H9 (cell line): ENCODE measurements around the gene NAMPT. TPM values are rescaled to one million over a fixed set of nuclear protein-coding genes. Genes with fewer than 3 reads are reported as not detected.

Experiments used
- DNase-seq: peaks from one replicate; pipeline ENCODE4 v3.0.0-alpha.2; 2017
- H2AFZ ChIP-seq: one replicate; pipeline ENCODE4 v1.6.1; 2013; ENCODE audit warnings: mild to moderate bottlenecking, low read length, control low read depth, moderate library complexity
- H2AK5ac ChIP-seq: 2 replicates; pipeline ENCODE4 v1.6.1; 2013; ENCODE audit warnings: low read length, control low read depth, mixed read lengths; ENCODE audit not compliant: insufficient read length
- H2BK120ac ChIP-seq: one replicate; pipeline ENCODE4 v1.6.1; 2013; ENCODE audit warnings: low read depth, mild to moderate bottlenecking, low read length, control low read depth, inconsistent platforms; ENCODE audit not compliant: poor library complexity, severe bottlenecking
- H2BK12ac ChIP-seq: 2 replicates; pipeline ENCODE4 v1.6.1; 2013; ENCODE audit warnings: low read length, control low read depth, mixed read lengths, low read depth; ENCODE audit not compliant: insufficient read length
- H2BK15ac ChIP-seq: 2 replicates; pipeline ENCODE4 v1.6.1; 2013; ENCODE audit warnings: low read depth, low read length, control low read depth
- H2BK20ac ChIP-seq: one replicate; pipeline ENCODE4 v1.6.1; 2013; ENCODE audit warnings: low read depth, mild to moderate bottlenecking, low read length, control low read depth, inconsistent platforms; ENCODE audit not compliant: poor library complexity, severe bottlenecking
- H2BK5ac ChIP-seq: 2 replicates; pipeline ENCODE4 v1.6.1; 2013; ENCODE audit warnings: low read length, control low read depth, mixed read lengths; ENCODE audit not compliant: insufficient read length
- H3K14ac ChIP-seq: 2 replicates; pipeline ENCODE4 v1.6.1; 2013; ENCODE audit warnings: low read length, control low read depth; ENCODE audit not compliant: insufficient read depth
- H3K18ac ChIP-seq: 2 replicates; pipeline ENCODE4 v1.6.1; 2013; ENCODE audit warnings: low read depth, mild to moderate bottlenecking, mixed read lengths, low read length, control low read depth; ENCODE audit not compliant: insufficient read length
- H3K23ac ChIP-seq: 2 replicates; pipeline ENCODE4 v1.6.1; 2013; ENCODE audit warnings: low read length, control low read depth, mixed read lengths, low read depth; ENCODE audit not compliant: insufficient read length
- H3K23me2 ChIP-seq: 2 replicates; pipeline ENCODE4 v1.6.1; 2013; ENCODE audit warnings: low read depth, mild to moderate bottlenecking, mixed read lengths, low read length, control low read depth; ENCODE audit not compliant: insufficient read length, poor library complexity, severe bottlenecking
- H3K27ac ChIP-seq: 2 replicates; pipeline ENCODE4 v1.5.1; 2013; ENCODE audit warnings: low read length, control low read depth, mixed read lengths, low read depth; ENCODE audit not compliant: insufficient read length
- H3K27me3 ChIP-seq: 2 replicates; pipeline ENCODE4 v1.6.1; 2013; ENCODE audit warnings: low read length, control low read depth, inconsistent platforms; ENCODE audit not compliant: insufficient read depth
- H3K4ac ChIP-seq: 2 replicates; pipeline ENCODE4 v1.6.1; 2013; ENCODE audit warnings: low read depth, mild to moderate bottlenecking, control low read depth, inconsistent platforms, low read length, moderate library complexity
- H3K4me1 ChIP-seq: 2 replicates; pipeline ENCODE4 v1.6.1; 2013; ENCODE audit warnings: low read length, control low read depth, inconsistent platforms; ENCODE audit not compliant: insufficient read depth
- H3K4me2 ChIP-seq: 2 replicates; pipeline ENCODE4 v1.6.1; 2013; ENCODE audit warnings: low read length, control low read depth, mixed read lengths; ENCODE audit not compliant: insufficient read length, insufficient read depth
- H3K56ac ChIP-seq: 2 replicates; pipeline ENCODE4 v1.6.1; 2013; ENCODE audit warnings: low read depth, mild to moderate bottlenecking, mixed read lengths, low read length, control low read depth; ENCODE audit not compliant: insufficient read length
- H3K79me1 ChIP-seq: 2 replicates; pipeline ENCODE4 v1.6.1; 2013; ENCODE audit warnings: low read depth, mild to moderate bottlenecking, moderate library complexity, low read length, control low read depth, inconsistent platforms; ENCODE audit not compliant: insufficient read depth, poor library complexity, severe bottlenecking
- H3K79me2 ChIP-seq: 2 replicates; pipeline ENCODE4 v1.6.1; 2013; ENCODE audit warnings: low read length, control low read depth, inconsistent platforms; ENCODE audit not compliant: insufficient read depth
- H3K9ac ChIP-seq: 2 replicates; pipeline ENCODE4 v1.6.1; 2013; ENCODE audit warnings: low read length, control low read depth, mixed read lengths; ENCODE audit not compliant: insufficient read length; ENCODE audit errors: extremely low read depth
- H3K9me3 ChIP-seq: one replicate; pipeline ENCODE4 v1.6.1; 2013; ENCODE audit warnings: low read depth, low read length, inconsistent platforms; ENCODE audit not compliant: control insufficient read depth
- H3T11ph ChIP-seq: one replicate; pipeline ENCODE4 v1.6.1; 2013; ENCODE audit warnings: mild to moderate bottlenecking, low read length, control low read depth, inconsistent platforms
- H4K20me1 ChIP-seq: one replicate; pipeline ENCODE4 v1.6.1; 2013; ENCODE audit not compliant: control insufficient read depth, insufficient read length, insufficient read depth
- H4K5ac ChIP-seq: 2 replicates; pipeline ENCODE4 v1.6.1; 2013; ENCODE audit warnings: low read depth, mild to moderate bottlenecking, mixed read lengths, low read length, control low read depth; ENCODE audit not compliant: insufficient read length
- H4K8ac ChIP-seq: replicated peaks from 2 replicates; pipeline ENCODE4 v1.6.1; 2013; ENCODE audit warnings: low read length, control low read depth, mixed read lengths, low read depth; ENCODE audit not compliant: insufficient read length
- H4K91ac ChIP-seq: 2 replicates; pipeline ENCODE4 v1.6.1; 2013; ENCODE audit warnings: low read depth, mild to moderate bottlenecking, moderate library complexity, mixed read lengths, low read length, control low read depth; ENCODE audit not compliant: insufficient read length
- H3K27ac Mint-ChIP-seq, 3 experiments: 2 replicates in 2 of 3; 3 replicates in 1 of 3; pipeline ENCODE4 v1.8.0; 2020 to 2021; ENCODE audit warnings: mixed read lengths in 3 of 3, mild to moderate bottlenecking in 1 of 3, moderate library complexity in 1 of 3
- H3K27me3 Mint-ChIP-seq: 2 replicates; pipeline ENCODE4 v1.8.0; 2021; ENCODE audit warnings: low read depth, mild to moderate bottlenecking, moderate library complexity, mixed read lengths
- H3K36me3 Mint-ChIP-seq, 3 experiments: 2 replicates in 2 of 3; 3 replicates in 1 of 3; pipeline ENCODE4 v1.8.0; 2020 to 2021; ENCODE audit warnings: low read depth in 3 of 3, mixed read lengths in 3 of 3; ENCODE audit not compliant: insufficient read depth in 1 of 3
- H3K4me1 Mint-ChIP-seq, 2 experiments: 2 replicates each; pipeline ENCODE4 v1.8.0; 2020; ENCODE audit warnings: mixed read lengths in 2 of 2
- H3K4me3 Mint-ChIP-seq, 2 experiments: 2 replicates in 1 of 2; 3 replicates in 1 of 2; pipeline ENCODE4 v1.8.0; 2020 to 2021; ENCODE audit warnings: mild to moderate bottlenecking in 2 of 2, mixed read lengths in 2 of 2, moderate library complexity in 1 of 2
- H3K9me3 Mint-ChIP-seq, 2 experiments: 2 replicates in 1 of 2; 3 replicates in 1 of 2; pipeline ENCODE4 v1.8.0; 2020; ENCODE audit warnings: mild to moderate bottlenecking in 2 of 2, mixed read lengths in 2 of 2, moderate library complexity in 1 of 2
- WGBS: extraction: QIAGEN DNeasy Blood & Tissue Kit; methylation state at CpG from one replicate; pipeline ENCODE4 v1.1.7; 2013; ENCODE audit warnings: missing lambda C conversion rate, low lambda C conversion rate, mixed read lengths; ENCODE audit not compliant: insufficient read length; ENCODE audit errors: extremely low coverage; 5-methylcytosine and 5-hydroxymethylcytosine counted together
- total RNA-seq: library from RNA; stranded (reverse); gene quantifications from 2 replicates; pipeline ENCODE4 v1.2.1, GENCODE V29; 2021
- TF ChIP-seq, protein P1 (sequence below): fragments of 200-600 bp; sonication (generic); conservative IDR thresholded peaks from 3 replicates; pipeline ENCODE4 v1.8.0; 2021; ENCODE audit warnings: antibody characterized with exemption, mild to moderate bottlenecking

NAMPT gene
- total RNA-seq, 1 experiment from 2014 or later: 83.5 TPM

- Histone ChIP-seq H2AFZ (no peak overlapping the region), H3K23me2 (no peaks in the 10 kb centered on the region), H3K79me1 (no peaks in the 10 kb centered on the region), H3K79me2 (no peaks in the 10 kb centered on the region), H3K56ac (no peak overlapping the region), H2BK12ac (no peak overlapping the region), H2BK20ac (no peak overlapping the region), H3K18ac (no peak overlapping the region), H3K27me3 (no peaks in the 10 kb centered on the region), H2BK120ac (no peak overlapping the region), H4K5ac (no peak overlapping the region), H3K9ac (no peak overlapping the region), H3K23ac (no peak overlapping the region), H2AK5ac (no peak overlapping the region), H4K8ac (no peak overlapping the region), H4K20me1 (no peaks in the 10 kb centered on the region), H3K14ac (no peak overlapping the region), H2BK5ac (no peak overlapping the region), H3K4me1 (no peaks in the 10 kb centered on the region), H3K27ac (no peak overlapping the region), H3K4me2 (no peak overlapping the region), H4K91ac (no peak overlapping the region), H3K9me3 (no peaks in the 10 kb centered on the region), H3T11ph (no peak overlapping the region), H2BK15ac (no peak overlapping the region), H3K4ac (no peak overlapping the region)
- H3K27me3 Mint-ChIP-seq: no peaks in the 10 kb centered on the region; the same call in 1 of the 2 replicates
- no peak overlapping the region for H3K4me3 Mint-ChIP-seq
- peaks cover 0 to 5% of the 10 kb centered on the region in 2 experiments; a peak in 1 of 4 replicates for H3K4me1 Mint-ChIP-seq
- no peak for DNase-seq
- peaks cover 4% of the 10 kb centered on the region in 2 experiments; a peak in 2 of 5 replicates for H3K9me3 Mint-ChIP-seq
- no CpG with 5 or more reads among the region's 4 CpGs for WGBS
- no peak overlapping the region for H3K27ac Mint-ChIP-seq
- H3K36me3 Mint-ChIP-seq: peaks cover 0 to 1% (median 0%) of the 10 kb centered on the region in 3 experiments; a peak in 3 of 7 replicates
- TF ChIP-seq, protein P1, sequence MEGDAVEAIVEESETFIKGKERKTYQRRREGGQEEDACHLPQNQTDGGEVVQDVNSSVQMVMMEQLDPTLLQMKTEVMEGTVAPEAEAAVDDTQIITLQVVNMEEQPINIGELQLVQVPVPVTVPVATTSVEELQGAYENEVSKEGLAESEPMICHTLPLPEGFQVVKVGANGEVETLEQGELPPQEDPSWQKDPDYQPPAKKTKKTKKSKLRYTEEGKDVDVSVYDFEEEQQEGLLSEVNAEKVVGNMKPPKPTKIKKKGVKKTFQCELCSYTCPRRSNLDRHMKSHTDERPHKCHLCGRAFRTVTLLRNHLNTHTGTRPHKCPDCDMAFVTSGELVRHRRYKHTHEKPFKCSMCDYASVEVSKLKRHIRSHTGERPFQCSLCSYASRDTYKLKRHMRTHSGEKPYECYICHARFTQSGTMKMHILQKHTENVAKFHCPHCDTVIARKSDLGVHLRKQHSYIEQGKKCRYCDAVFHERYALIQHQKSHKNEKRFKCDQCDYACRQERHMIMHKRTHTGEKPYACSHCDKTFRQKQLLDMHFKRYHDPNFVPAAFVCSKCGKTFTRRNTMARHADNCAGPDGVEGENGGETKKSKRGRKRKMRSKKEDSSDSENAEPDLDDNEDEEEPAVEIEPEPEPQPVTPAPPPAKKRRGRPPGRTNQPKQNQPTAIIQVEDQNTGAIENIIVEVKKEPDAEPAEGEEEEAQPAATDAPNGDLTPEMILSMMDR: no peak
Observed at GRCh38 chr7:106332201-106332600, 47.4 kb upstream of the NAMPT start.
